Measurements from ENCODE around the gene FBXL5. TPM values are rescaled to one million over a fixed set of nuclear protein-coding genes. Genes with fewer than 3 reads are reported as not detected.

The FBXL5 gene
- total RNA-seq, 1 donor from 2014 or later = 156 TPM

- no peak for DNase-seq
Observed at GRCh38 chr4:15676039-15676438, 20.9 kb upstream of the FBXL5 start.

- DNase-seq = no peak
Observed at GRCh38 chr4:15675356-15675755, 20.2 kb upstream of the FBXL5 start.

- DNase-seq = no peak
Observed at GRCh38 chr4:15674926-15675325, 19.8 kb upstream of the FBXL5 start.

GRCh38 chr4:15674046-15674445 is 18.9 kb upstream of the FBXL5 start:
- DNase-seq = no peak

- DNase-seq = no peak
Observed at GRCh38 chr4:15673337-15673736, 18.2 kb upstream of the FBXL5 start.

- DNase-seq = no peak
Observed at GRCh38 chr4:15672101-15672500, 16.9 kb upstream of the FBXL5 start.

- no peak for DNase-seq
Observed at GRCh38 chr4:15670576-15670975, 15.4 kb upstream of the FBXL5 start.

- DNase-seq = no peak
Observed at GRCh38 chr4:15668566-15669435, 13.6 kb upstream of the FBXL5 start.

- DNase-seq = no peak
Observed at GRCh38 chr4:15667006-15667405, 11.8 kb upstream of the FBXL5 start.

- DNase-seq = peak; percentile 92
Observed at GRCh38 chr4:15665753-15666365, 10.7 kb upstream of the FBXL5 start.

- DNase-seq = peak; percentile 33
Observed at GRCh38 chr4:15659768-15660570, 4.8 kb upstream of the FBXL5 start.

GRCh38 chr4:15658781-15659180 is 3.6 kb upstream of the FBXL5 start:
- DNase-seq = no peak

- DNase-seq = no peak
Observed at GRCh38 chr4:15658136-15658770, 3.1 kb upstream of the FBXL5 start.

GRCh38 chr4:15657366-15657765 is 2.2 kb upstream of the FBXL5 start:
- DNase-seq = no peak

- no peak for DNase-seq
Observed at GRCh38 chr4:15656038-15656470, 897 bp upstream of the FBXL5 start.

- DNase-seq = peak; percentile 52
Observed at GRCh38 chr4:15654593-15655222, 449 bp downstream of the FBXL5 start.

- peak; percentile 72 for DNase-seq
Observed at GRCh38 chr4:15653864-15654592, 1.1 kb downstream of the FBXL5 start.

GRCh38 chr4:15653420-15653819 is 1.7 kb downstream of the FBXL5 start:
- no peak for DNase-seq

- no peak for DNase-seq
Observed at GRCh38 chr4:15652841-15653240, 2.3 kb downstream of the FBXL5 start.

GRCh38 chr4:15652191-15652590 is 3.0 kb downstream of the FBXL5 start:
- no peak for DNase-seq

GRCh38 chr4:15651676-15652075 is 3.5 kb downstream of the FBXL5 start:
- no peak for DNase-seq

Data from dermis blood vessel endothelial cell (primary cell).